ENCODE results near the gene LILRA1.

GRCh38 chr19:54630782-54631181, 37.4 kb downstream of the LILRA1 start:
- TF ChIP-seq CTCF (IDR thresholded peaks at IDR 0.05) (no peak), POLR2AphosphoS5 (IDR thresholded peaks at IDR 0.05) (no peak)

Data from esophagus muscularis mucosa (tissue), 3 donors.